GM12865 (cell line): ENCODE measurements around the gene EPHA5.

Experiments used
- DNase-seq: peaks from one replicate; pipeline ENCODE4 v3.0.0; 2010; ENCODE audit warnings: low read depth
- H3K4me3 ChIP-seq: 2 replicates; pipeline ENCODE4 v1.5.1; 2011; ENCODE audit warnings: mild to moderate bottlenecking, low read depth, low read length, control low read depth
- CTCF ChIP-seq: IDR thresholded peaks from 2 replicates; pipeline ENCODE4 v1.5.1; 2011; ENCODE audit warnings: low read length, control low read depth, low read depth, inconsistent platforms; ENCODE audit not compliant: insufficient read depth; ENCODE audit errors: missing control alignments

The EPHA5 gene

GRCh38 chr4:65302145-65302544, 368.1 kb downstream of the EPHA5 start:
- no peak for TF ChIP-seq CTCF
- no peak for DNase-seq
- H3K4me3 ChIP-seq = no peak overlapping the region

GRCh38 chr4:65296246-65296645, 374.0 kb downstream of the EPHA5 start:
- no peak overlapping the region for H3K4me3 ChIP-seq
- no peak for TF ChIP-seq CTCF
- no peak for DNase-seq

- TF ChIP-seq CTCF = no peak
- no peak overlapping the region for H3K4me3 ChIP-seq
- no peak for DNase-seq
Measured at GRCh38 chr4:65287071-65287470, 383.2 kb downstream of the EPHA5 start.
